ENCODE measurements around the gene MARCKS. TPM values are rescaled to one million over a fixed set of nuclear protein-coding genes. Genes with fewer than 3 reads are reported as not detected.

MARCKS gene
- polyA plus RNA-seq, 3 donors, result 261 to 271 (median 264) TPM

GRCh38 chr6:113848811-113849210 lies 8.3 kb upstream of the MARCKS start:
- no peak for DNase-seq (ENCODE audit: low read depth in 3 of 3, low spot score in 2 of 3)

- no peak for DNase-seq (ENCODE audit: low read depth in 3 of 3, low spot score in 2 of 3)
Measured at GRCh38 chr6:113853252-113853651, 3.9 kb upstream of the MARCKS start.

- DNase-seq (ENCODE audit: low read depth in 3 of 3, low spot score in 2 of 3), result peak in 2 of 3 donors; percentile 57 to 75
Measured at GRCh38 chr6:113854531-113855499, 2.3 kb upstream of the MARCKS start.

- peak in 2 of 3 donors; percentile 52 to 65 for DNase-seq (ENCODE audit: low read depth in 3 of 3, low spot score in 2 of 3)
Measured at GRCh38 chr6:113855500-113856374, 1.4 kb upstream of the MARCKS start.

- peak in 1 of 3 donors; percentile 52 for DNase-seq (ENCODE audit: low read depth in 3 of 3, low spot score in 2 of 3)
Measured at GRCh38 chr6:113856375-113856624, 845 bp upstream of the MARCKS start.

GRCh38 chr6:113857556-113858479 lies 673 bp downstream of the MARCKS start:
- no peak for DNase-seq (ENCODE audit: low read depth in 3 of 3, low spot score in 2 of 3)

- peak; percentile 83 to 84 (median 84) for DNase-seq (ENCODE audit: low read depth in 3 of 3, low spot score in 2 of 3)
Measured at GRCh38 chr6:113858480-113859348, 1.6 kb downstream of the MARCKS start.

GRCh38 chr6:113859349-113860180 lies 2.4 kb downstream of the MARCKS start:
- no peak for DNase-seq (ENCODE audit: low read depth in 3 of 3, low spot score in 2 of 3)

- DNase-seq (ENCODE audit: low read depth in 3 of 3, low spot score in 2 of 3), result no peak
Measured at GRCh38 chr6:113860181-113860955, 3.2 kb downstream of the MARCKS start.

- DNase-seq (ENCODE audit: low read depth in 3 of 3, low spot score in 2 of 3), result no peak
Measured at GRCh38 chr6:113862112-113862511, 5.0 kb downstream of the MARCKS start.

- DNase-seq (ENCODE audit: low read depth in 3 of 3, low spot score in 2 of 3), result no peak
Measured at GRCh38 chr6:113870917-113871316, 13.8 kb downstream of the MARCKS start.

GRCh38 chr6:113871975-113872374 lies 14.8 kb downstream of the MARCKS start:
- no peak for DNase-seq (ENCODE audit: low read depth in 3 of 3, low spot score in 2 of 3)

- DNase-seq (ENCODE audit: low read depth in 3 of 3, low spot score in 2 of 3), result no peak
Measured at GRCh38 chr6:113873043-113873667, 16.0 kb downstream of the MARCKS start.

GRCh38 chr6:113875470-113875869 lies 18.3 kb downstream of the MARCKS start:
- no peak for DNase-seq (ENCODE audit: low read depth in 3 of 3, low spot score in 2 of 3)

GRCh38 chr6:113876695-113877094 lies 19.6 kb downstream of the MARCKS start:
- no peak for DNase-seq (ENCODE audit: low read depth in 3 of 3, low spot score in 2 of 3)

GRCh38 chr6:113879186-113880096 lies 22.3 kb downstream of the MARCKS start:
- peak in 1 of 3 donors; percentile 47 for DNase-seq (ENCODE audit: low read depth in 3 of 3, low spot score in 2 of 3)
